ENCODE measurements around the gene WDR90. TPM values are rescaled to one million over a fixed set of nuclear protein-coding genes. Genes with fewer than 3 reads are reported as not detected.
"Not testable (repeated sequence)": the region's sequence is repeated elsewhere in the genome, so short reads cannot be mapped to it uniquely, and the experiment has no call there.

The WDR90 gene
- total RNA-seq, 2 experiments from 2014 or later: 87.3 to 89.6 TPM

GRCh38 chr16:679814-680624 lies 30.9 kb downstream of the WDR90 start, which contains the start of gene STUB1:
Gene STUB1 (plus strand): TSS chr16:680410. CDS start chr16:680526, 116 bp downstream.
- CTCF ChIA-PET: interaction anchor here (1.4 to 6.1 kb wide), 4 partner anchors 12 to 105 kb away, joined by 4 to 25 read pairs (median 4); partner anchors contain the start of genes METTL26 and RHOT2
- POLR2A ChIA-PET: interaction anchor here (1.0 to 1.3 kb wide), 4 partner anchors 10 to 44 kb away, joined by 3 to 4 read pairs (median 4); partner anchors contain the start of genes ANTKMT and METTL26

- CTCF ChIA-PET: interaction anchor here (1.2 to 6.1 kb wide), 5 partner anchors 9 to 105 kb away, joined by 4 to 25 read pairs (median 5); partner anchors contain the start of genes METTL26, RHOT2 and WDR24
- POLR2A ChIA-PET: interaction anchor here (1.0 to 1.3 kb wide), 2 partner anchors 9 to 44 kb away, joined by 4 read pairs; partner anchors contain the start of gene METTL26
These were observed 31.4 kb downstream of the WDR90 start for GRCh38 chr16:680625-680945.

- POLR2A ChIA-PET: interaction anchor here (0.6 to 1.3 kb wide), 2 partner anchors 8 to 122 kb away, joined by 3 to 4 read pairs; no protein-coding TSS in a partner anchor
- CTCF ChIA-PET: interaction anchor here (1.2 to 6.1 kb wide), 5 partner anchors 9 to 104 kb away, joined by 4 to 25 read pairs (median 5); partner anchors contain the start of genes METTL26, RHOT2 and WDR24
These were observed 32.0 kb downstream of the WDR90 start for GRCh38 chr16:680967-681745.

- CTCF ChIA-PET: interaction anchor here (1.0 to 6.1 kb wide), 5 partner anchors 8 to 46 kb away, joined by 3 to 25 read pairs (median 5); partner anchors contain the start of genes METTL26, RHOT2 and WDR24
- POLR2A ChIA-PET: interaction anchor here (0.6 to 1.0 kb wide), 2 partner anchors 33 to 122 kb away, joined by 3 read pairs; partner anchors contain the start of gene WDR90
These were observed 32.7 kb downstream of the WDR90 start for GRCh38 chr16:681746-682427.

GRCh38 chr16:682493-683395 lies 33.6 kb downstream of the WDR90 start:
- POLR2A ChIA-PET: interaction anchor here (0.6 to 1.0 kb wide), 2 partner anchors 34 to 37 kb away, joined by 3 read pairs; partner anchors contain the start of gene WDR90
- CTCF ChIA-PET: interaction anchor here (1.0 to 1.7 kb wide), 3 partner anchors 13 to 21 kb away, joined by 3 to 4 read pairs (median 3); partner anchors contain the start of gene RHOT2

- ChIA-PET POLR2A (interaction anchor here (0.6 to 1.2 kb wide), 2 partner anchors 15 to 36 kb away, joined by 3 read pairs; no protein-coding TSS in a partner anchor), CTCF (interaction anchor here (0.9 to 1.7 kb wide), 4 partner anchors 12 to 30 kb away, joined by 3 to 4 read pairs (median 3); no protein-coding TSS in a partner anchor)
These were observed 34.4 kb downstream of the WDR90 start for GRCh38 chr16:683396-684070.

GRCh38 chr16:684071-684794 lies 35.1 kb downstream of the WDR90 start, which contains the start of gene JMJD8:
Gene JMJD8 (minus strand): TSS chr16:684334. CDS start chr16:684319, 15 bp downstream.
- ChIA-PET POLR2A (interaction anchor here (0.8 to 1.2 kb wide), 2 partner anchors 15 to 52 kb away, joined by 3 read pairs; no protein-coding TSS in a partner anchor), CTCF (interaction anchor here (0.9 to 1.7 kb wide), 4 partner anchors 11 to 29 kb away, joined by 3 to 4 read pairs (median 3); no protein-coding TSS in a partner anchor)

GRCh38 chr16:684961-685696 lies 36.0 kb downstream of the WDR90 start:
- CTCF ChIA-PET: interaction anchor here (1.1 kb wide), 1 partner anchor 28 kb away, joined by 3 read pairs; no protein-coding TSS in a partner anchor
- POLR2A ChIA-PET: interaction anchor here (0.8 to 1.2 kb wide), 2 partner anchors 16 to 51 kb away, joined by 3 read pairs; no protein-coding TSS in a partner anchor

GRCh38 chr16:685967-686366 lies 36.8 kb downstream of the WDR90 start:
- CTCF ChIA-PET: no interaction called here
- POLR2A ChIA-PET: no interaction called here

- ChIA-PET POLR2A (no interaction called here), CTCF (no interaction called here)
These were observed 37.5 kb downstream of the WDR90 start for GRCh38 chr16:686459-687260.

GRCh38 chr16:687499-687898 lies 38.3 kb downstream of the WDR90 start:
- ChIA-PET CTCF (no interaction called here), POLR2A (no interaction called here)

GRCh38 chr16:689175-689897 lies 40.2 kb downstream of the WDR90 start:
- ChIA-PET POLR2A (interaction anchor here (0.8 to 0.9 kb wide), 2 partner anchors 9 to 109 kb away, joined by 3 to 4 read pairs; partner anchors contain the start of gene STUB1), CTCF (interaction anchor here (0.6 to 2.0 kb wide), 4 partner anchors 8 to 35 kb away, joined by 3 to 9 read pairs (median 4); partner anchors contain the start of gene ANTKMT)

- POLR2A ChIA-PET, CTCF ChIA-PET: not testable (repeated sequence)
These were observed 42.1 kb downstream of the WDR90 start for GRCh38 chr16:691242-691641.
